ENCODE data around the gene PLCB3.

DNA sequence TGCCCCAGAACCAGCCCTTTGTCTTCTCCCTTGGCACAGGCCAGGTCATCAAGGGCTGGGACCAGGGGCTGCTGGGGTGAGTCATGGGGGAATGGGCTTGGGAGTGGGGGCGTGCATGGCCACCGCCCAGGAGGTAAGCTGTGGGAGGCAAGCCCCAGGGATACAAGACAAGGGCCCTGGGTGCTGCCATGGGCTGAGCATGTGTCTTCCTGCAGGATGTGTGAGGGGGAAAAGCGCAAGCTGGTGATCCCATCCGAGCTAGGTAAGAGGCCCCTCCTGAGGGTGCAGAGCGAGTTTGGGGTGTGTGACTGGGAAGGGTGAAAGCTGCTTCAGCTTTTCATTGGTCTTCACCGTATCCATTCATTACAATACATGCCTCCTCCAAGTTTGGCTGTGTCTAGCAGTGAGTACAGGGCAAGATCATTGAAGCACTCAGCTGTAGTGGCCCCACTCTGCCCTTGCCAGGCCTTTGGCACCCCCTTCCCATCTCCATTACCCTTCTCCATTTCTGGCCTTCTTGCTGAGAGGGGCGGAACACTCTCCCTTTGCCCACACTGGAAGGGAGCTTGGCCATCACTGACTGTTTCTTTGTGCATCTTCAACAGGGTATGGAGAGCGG lies 8.0 kb upstream of the PLCB3 start:
- TF ChIP-seq TARDBP (IDR thresholded peaks at IDR 0.05) (no peak), FOXK2 (IDR thresholded peaks at IDR 0.05) (no peak), ZNF384 (IDR thresholded peaks at IDR 0.05) (no peak), SP1 (IDR thresholded peaks at IDR 0.05) (no peak), BHLHE40 (IDR thresholded peaks at IDR 0.05; ENCODE audit: borderline replicate concordance) (no peak), HDGF (IDR thresholded peaks at IDR 0.05; ENCODE audit: borderline replicate concordance) (no peak), FOXA1 (IDR thresholded peaks at IDR 0.05) (no peak), ELF4 (IDR thresholded peaks at IDR 0.05) (no peak), FOXM1 (IDR thresholded peaks at IDR 0.05; ENCODE audit: borderline replicate concordance) (no peak)
